GM19193 (cell line): ENCODE measurements around the gene MTURN.

Experiments
- POLR2A ChIP-seq: IDR thresholded peaks from 4 replicates; pipeline ENCODE4 v1.6.1; 2011; ENCODE audit not compliant: insufficient read depth, insufficient read length; ENCODE audit errors: extremely low read depth

Gene MTURN

GRCh38 chr7:30147785-30148184 is 13.0 kb downstream of the MTURN start:
- no peak for TF ChIP-seq POLR2A

GRCh38 chr7:30148426-30148825 is 13.6 kb downstream of the MTURN start:
- no peak for TF ChIP-seq POLR2A

- TF ChIP-seq POLR2A: no peak
Measured at GRCh38 chr7:30148951-30149459, 14.2 kb downstream of the MTURN start.

- no peak for TF ChIP-seq POLR2A
Measured at GRCh38 chr7:30149640-30150272, 15.0 kb downstream of the MTURN start.

- TF ChIP-seq POLR2A: no peak
Measured at GRCh38 chr7:30150711-30151110, 15.9 kb downstream of the MTURN start.

GRCh38 chr7:30154111-30154587 is 19.4 kb downstream of the MTURN start:
- TF ChIP-seq POLR2A: no peak

GRCh38 chr7:30155481-30155880 is 20.7 kb downstream of the MTURN start:
- no peak for TF ChIP-seq POLR2A

- TF ChIP-seq POLR2A: no peak
Measured at GRCh38 chr7:30157204-30157603, 22.4 kb downstream of the MTURN start.

- TF ChIP-seq POLR2A: no peak
Measured at GRCh38 chr7:30159163-30159562, 24.4 kb downstream of the MTURN start.

GRCh38 chr7:30159698-30160143 is 24.9 kb downstream of the MTURN start:
- no peak for TF ChIP-seq POLR2A

- TF ChIP-seq POLR2A: no peak
Measured at GRCh38 chr7:30160329-30160728, 25.5 kb downstream of the MTURN start.

- no peak for TF ChIP-seq POLR2A
Measured at GRCh38 chr7:30162133-30162532, 27.3 kb downstream of the MTURN start.

GRCh38 chr7:30162622-30163124 is 27.9 kb downstream of the MTURN start:
- no peak for TF ChIP-seq POLR2A

GRCh38 chr7:30163231-30163894 is 28.6 kb downstream of the MTURN start:
- peak; percentile 41 for TF ChIP-seq POLR2A

- TF ChIP-seq POLR2A: no peak
Measured at GRCh38 chr7:30164567-30164966, 29.8 kb downstream of the MTURN start.

GRCh38 chr7:30165590-30165989 is 30.8 kb downstream of the MTURN start:
- no peak for TF ChIP-seq POLR2A
